Stimulated activated CD8-positive, alpha-beta memory T cell treated with anti-CD3 and anti-CD28 coated beads, Interleukin-4, amount 100 ng/mL, for 1 hour (primary cell): ENCODE measurements around the gene HMGXB3.

Experiments
- DNase-seq, 2 donors: peaks; one replicate each; pipeline ENCODE4 v3.0.0-alpha.2; 2020; ENCODE audit warnings: low read depth in 2 of 2, low spot score in 1 of 2

The HMGXB3 gene

GRCh38 chr5:150000256-150000989 lies at the start of gene HMGXB3, which contains the start of gene TIGD6:
Gene HMGXB3, plus strand, starts transcription at chr5:150000739. Its CDS starts 4,114 bp downstream, at chr5:150004853.
Gene TIGD6, minus strand, starts transcription at chr5:150000654. Its CDS starts 4,306 bp downstream, at chr5:149996348.
- DNase-seq = peak; percentile 52 to 72

GRCh38 chr5:149951138-149951749 lies 49.3 kb upstream of the HMGXB3 start:
- DNase-seq = no peak

- DNase-seq = no peak
Observed at GRCh38 chr5:149953436-149954121, 47.0 kb upstream of the HMGXB3 start.

- no peak for DNase-seq
Observed at GRCh38 chr5:149954798-149955197, 45.7 kb upstream of the HMGXB3 start.

GRCh38 chr5:149956685-149957084 lies 43.9 kb upstream of the HMGXB3 start:
- DNase-seq = no peak

GRCh38 chr5:149957855-149958254 lies 42.7 kb upstream of the HMGXB3 start:
- DNase-seq = no peak

GRCh38 chr5:149959406-149960236 lies 40.9 kb upstream of the HMGXB3 start:
- peak in 1 of 2 donors; percentile 3 for DNase-seq

GRCh38 chr5:149960272-149961185 lies 40.0 kb upstream of the HMGXB3 start, which contains the start of gene SLC26A2:
Gene SLC26A2, plus strand, starts transcription at chr5:149960758. Its CDS starts 16,895 bp downstream, at chr5:149977653.
- DNase-seq = peak; percentile 77 to 86

GRCh38 chr5:149961186-149961685 lies 39.3 kb upstream of the HMGXB3 start:
- no peak for DNase-seq

GRCh38 chr5:149961957-149962409 lies 38.6 kb upstream of the HMGXB3 start:
- DNase-seq = no peak

GRCh38 chr5:149962601-149963300 lies 37.8 kb upstream of the HMGXB3 start:
- no peak for DNase-seq

- DNase-seq = no peak
Observed at GRCh38 chr5:149963729-149964128, 36.8 kb upstream of the HMGXB3 start.

GRCh38 chr5:149966946-149967345 lies 33.6 kb upstream of the HMGXB3 start:
- DNase-seq = no peak

- DNase-seq = no peak
Observed at GRCh38 chr5:149969181-149969930, 31.2 kb upstream of the HMGXB3 start.

GRCh38 chr5:149975409-149975808 lies 25.1 kb upstream of the HMGXB3 start:
- no peak for DNase-seq

- DNase-seq = no peak
Observed at GRCh38 chr5:149979896-149980295, 20.6 kb upstream of the HMGXB3 start.

GRCh38 chr5:149981206-149981605 lies 19.3 kb upstream of the HMGXB3 start:
- no peak for DNase-seq

- DNase-seq = no peak
Observed at GRCh38 chr5:149982505-149982904, 18.0 kb upstream of the HMGXB3 start.
